ENCODE results near the gene C1S. TPM values are rescaled to one million over a fixed set of nuclear protein-coding genes. Genes with fewer than 3 reads are reported as not detected.

C1S gene
- total and polyA plus RNA-seq, 9 of the 15 experiments (the other 6 are each of a cell fraction or from before 2014, with no cell fraction given) = 0.08 to 0.84 (median 0.27) TPM

GRCh38 chr12:7106082-7106481, 45.6 kb downstream of the C1S start:
- CTCF ChIA-PET (ENCODE audit: low intra/inter-chr PET ratio) = no interaction called here
- POLR2A ChIA-PET = no interaction called here
- no peak for DNase-seq (ENCODE audit: extremely low read depth in 1 of 4, low spot score in 3 of 4)
- no peaks in the 10 kb centered on the region for H3K9me1 ChIP-seq (ENCODE audit: control insufficient read depth, insufficient read depth, low read length)
- H3K4me3 ChIP-seq = no peak overlapping the region
- H3K4me1 ChIP-seq (replicated peaks in 1 of 2; ENCODE audit: control insufficient read depth in 2 of 2, insufficient read depth in 2 of 2, low read length in 2 of 2) = peaks cover 6 to 16% of the 10 kb centered on the region in 2 experiments
- no peaks in the 10 kb centered on the region for H4K20me1 ChIP-seq (replicated peaks; ENCODE audit: control insufficient read depth, insufficient read depth, low read length)
- no peak for FAIRE-seq
- BruUV-seq (replicated peaks) = no TSS peak
- WGBS (ENCODE audit: insufficient coverage, low coverage, missing lambda C conversion rate) = 71% methylated on average over 1 of the region's 1 CpG
- no peak overlapping the region for H2AFZ ChIP-seq (ENCODE audit: low read depth, low read length)
- no peak overlapping the region for H3K9ac ChIP-seq (ENCODE audit: insufficient read depth in 1 of 2, low read depth in 2 of 2, low read length in 2 of 2)
- peaks cover 30% of the 10 kb centered on the region; the same call in 2 of the 3 replicates for H3K36me3 ChIP-seq (ENCODE audit: control insufficient read depth, insufficient read depth, low read length)
- H3K4me2 ChIP-seq (ENCODE audit: insufficient read depth, low read length) = no peak overlapping the region
- in situ Hi-C loops (cut with MboI) = no loop called here
- H3K9me3 ChIP-seq (replicated peaks; ENCODE audit: control insufficient read depth, insufficient read depth, low read depth, low read length) = peaks cover 3% of the 10 kb centered on the region
- ATAC-seq = no peak
- H3K27ac ChIP-seq (ENCODE audit: extremely low read depth, low read depth, low read length) = no peak overlapping the region
- no peaks in the 10 kb centered on the region for H3K27me3 ChIP-seq (ENCODE audit: control insufficient read depth in 2 of 2, insufficient read depth in 2 of 2, low read length in 2 of 2)
- TF ChIP-seq KLF1 (tag; IDR thresholded peaks at IDR 0.05) (no peak), MBD1 (CRISPR knock-in tag; IDR thresholded peaks at IDR 0.05) (no peak), ZNF77 (CRISPR knock-in tag; IDR thresholded peaks at IDR 0.05) (no peak), MTA3 (IDR thresholded peaks at IDR 0.05; ENCODE audit: borderline replicate concordance) (no peak), ZFP1 (CRISPR knock-in tag; IDR thresholded peaks at IDR 0.05) (peak; percentile 85), ZNF586 (CRISPR knock-in tag; conservative IDR thresholded peaks at IDR 0.05) (no peak), PHF21A (IDR thresholded peaks at IDR 0.05; ENCODE audit: borderline replicate concordance, low read depth) (no peak), ZNF76 (CRISPR knock-in tag; IDR thresholded peaks at IDR 0.05; ENCODE audit: borderline replicate concordance) (no peak), TRIM28 (IDR thresholded peaks at IDR 0.05) (0 out of 2 replicates have a peak, but pooled peaks have one; percentile 55), ZNF232 (CRISPR knock-in tag; IDR thresholded peaks at IDR 0.05) (no peak), MGA (IDR thresholded peaks at IDR 0.05) (no peak)
- intact Hi-C loops (cut with micrococcal nuclease) = no loop called here
- H3K79me2 ChIP-seq (ENCODE audit: control insufficient read depth, insufficient read depth, low read length) = peaks cover 41% of the 10 kb centered on the region

Measured in K562 (cell line).